Measurements from ENCODE around the gene SERPINA3.

DNA sequence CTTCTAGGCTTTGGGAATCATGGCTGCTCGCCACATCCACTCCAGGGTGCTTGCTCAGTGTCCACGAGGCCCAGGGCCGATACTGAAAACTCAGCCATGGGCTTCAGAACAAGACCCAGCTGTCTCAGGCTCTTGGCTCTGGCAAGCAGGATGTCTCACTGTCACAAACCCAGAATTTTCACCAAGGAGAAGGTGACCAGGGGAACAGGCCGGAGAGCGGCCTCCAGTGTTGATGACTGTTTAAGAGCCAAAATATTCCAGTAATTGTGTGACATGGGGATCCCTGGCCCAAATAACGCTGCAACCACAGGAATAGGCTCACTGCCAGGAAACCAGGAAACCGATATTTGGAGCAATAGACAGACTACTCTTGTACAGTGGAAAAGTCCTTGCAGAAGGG is 40.8 kb upstream of the SERPINA3 start:
- TF ChIP-seq, protein P1, sequence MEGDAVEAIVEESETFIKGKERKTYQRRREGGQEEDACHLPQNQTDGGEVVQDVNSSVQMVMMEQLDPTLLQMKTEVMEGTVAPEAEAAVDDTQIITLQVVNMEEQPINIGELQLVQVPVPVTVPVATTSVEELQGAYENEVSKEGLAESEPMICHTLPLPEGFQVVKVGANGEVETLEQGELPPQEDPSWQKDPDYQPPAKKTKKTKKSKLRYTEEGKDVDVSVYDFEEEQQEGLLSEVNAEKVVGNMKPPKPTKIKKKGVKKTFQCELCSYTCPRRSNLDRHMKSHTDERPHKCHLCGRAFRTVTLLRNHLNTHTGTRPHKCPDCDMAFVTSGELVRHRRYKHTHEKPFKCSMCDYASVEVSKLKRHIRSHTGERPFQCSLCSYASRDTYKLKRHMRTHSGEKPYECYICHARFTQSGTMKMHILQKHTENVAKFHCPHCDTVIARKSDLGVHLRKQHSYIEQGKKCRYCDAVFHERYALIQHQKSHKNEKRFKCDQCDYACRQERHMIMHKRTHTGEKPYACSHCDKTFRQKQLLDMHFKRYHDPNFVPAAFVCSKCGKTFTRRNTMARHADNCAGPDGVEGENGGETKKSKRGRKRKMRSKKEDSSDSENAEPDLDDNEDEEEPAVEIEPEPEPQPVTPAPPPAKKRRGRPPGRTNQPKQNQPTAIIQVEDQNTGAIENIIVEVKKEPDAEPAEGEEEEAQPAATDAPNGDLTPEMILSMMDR (IDR thresholded peaks at IDR 0.05): no peak
- TF ChIP-seq POLR2AphosphoS5 (IDR thresholded peaks at IDR 0.05): no peak
- TF ChIP-seq EP300 (IDR thresholded peaks at IDR 0.05): no peak

Data from suprapubic skin (tissue), 4 donors.